HG03103 (cell line): Measurements from ENCODE around the gene MUC20.
"Not testable (repeated sequence)": the region's sequence is repeated elsewhere in the genome, so short reads cannot be mapped to it uniquely, and the experiment has no call there.

Experiments used
- ATAC-seq: cut with Tn5 transposase; IDR thresholded peaks from one replicate; pipeline ENCODE4 v1.9.1; 2021; ENCODE audit warnings: low read depth; ENCODE audit not compliant: unreplicated experiment

MUC20 gene

GRCh38 chr3:195709676-195710085 is 11.1 kb upstream of the MUC20 start:
- no peak for ATAC-seq

- not testable (repeated sequence) for ATAC-seq
Measured at GRCh38 chr3:195710126-195710905, 10.5 kb upstream of the MUC20 start.

- not testable (repeated sequence) for ATAC-seq
Measured at GRCh38 chr3:195711091-195711812, 9.5 kb upstream of the MUC20 start.

DNA sequence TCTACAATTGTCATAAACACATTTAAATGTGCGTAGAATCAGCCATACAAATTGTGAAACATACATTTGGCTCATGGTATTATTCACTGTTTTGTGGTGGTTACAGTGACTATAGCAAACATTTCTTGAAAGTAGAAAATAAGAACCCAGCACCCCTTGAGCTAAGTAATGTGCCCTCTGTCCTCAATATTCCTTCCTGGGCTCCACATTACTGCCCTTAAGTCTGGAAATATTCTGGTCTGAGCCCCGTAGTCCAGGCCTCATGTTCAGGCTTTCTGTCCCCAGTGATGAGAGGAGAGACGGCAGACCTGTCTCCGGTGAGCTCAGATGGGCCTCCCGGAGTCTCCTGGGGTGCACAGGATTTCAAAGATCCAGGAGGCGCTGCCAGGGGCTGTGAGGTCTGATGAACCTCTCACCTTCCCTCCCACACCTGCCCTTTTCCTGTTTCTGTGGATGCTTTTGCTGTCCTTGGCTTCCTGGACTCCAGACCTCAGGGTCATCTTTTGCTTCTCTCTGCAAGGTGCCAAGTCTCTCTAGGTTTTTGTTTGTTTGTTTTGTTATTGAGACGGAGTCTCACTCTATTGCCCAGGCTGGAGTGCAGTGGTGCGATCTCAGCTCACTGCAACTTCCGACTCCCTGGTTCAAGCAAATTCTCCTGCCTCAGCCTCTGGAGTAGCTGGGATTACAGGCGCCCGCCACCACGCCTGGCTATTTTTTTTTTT is 8.8 kb upstream of the MUC20 start:
- ATAC-seq, result no peak

DNA sequence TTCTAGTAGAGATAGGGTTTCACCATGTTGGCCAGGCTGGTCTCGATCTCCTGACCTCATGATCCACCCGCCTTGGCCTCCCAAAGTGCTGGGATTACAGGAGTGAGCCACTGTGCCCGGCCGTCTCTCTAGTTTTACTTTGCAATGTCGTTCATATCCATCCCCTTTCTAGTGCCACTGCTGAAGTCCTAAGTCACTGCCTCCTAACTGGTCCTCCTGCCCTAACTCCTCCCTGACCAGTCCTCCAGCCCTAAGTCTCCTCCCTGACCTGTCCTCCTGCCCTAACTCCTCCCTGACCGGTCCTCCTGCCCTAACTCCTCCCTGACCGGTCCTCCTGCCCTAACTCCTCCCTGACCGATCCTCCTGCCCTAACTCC is 8.3 kb upstream of the MUC20 start:
- not testable (repeated sequence) for ATAC-seq

DNA sequence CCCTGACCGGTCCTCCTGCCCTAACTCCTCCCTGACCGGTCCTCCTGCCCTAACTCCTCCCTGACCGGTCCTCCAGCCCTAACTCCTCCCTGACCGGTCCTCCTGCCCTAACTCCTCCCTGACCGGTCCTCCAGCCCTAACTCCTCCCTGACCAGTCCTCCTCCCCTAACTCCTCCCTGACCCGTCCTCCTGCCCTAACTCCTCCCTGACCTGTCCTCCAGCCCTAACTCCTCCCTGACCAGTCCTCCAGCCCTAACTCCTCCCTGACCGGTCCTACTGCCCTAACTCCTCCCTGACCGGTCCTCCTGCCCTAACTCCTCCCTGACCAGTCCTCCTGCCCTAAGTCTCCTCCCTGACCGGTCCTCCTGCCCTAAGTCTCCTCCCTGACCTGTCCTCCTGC is 7.6 kb upstream of the MUC20 start:
- ATAC-seq, result not testable (repeated sequence)

DNA sequence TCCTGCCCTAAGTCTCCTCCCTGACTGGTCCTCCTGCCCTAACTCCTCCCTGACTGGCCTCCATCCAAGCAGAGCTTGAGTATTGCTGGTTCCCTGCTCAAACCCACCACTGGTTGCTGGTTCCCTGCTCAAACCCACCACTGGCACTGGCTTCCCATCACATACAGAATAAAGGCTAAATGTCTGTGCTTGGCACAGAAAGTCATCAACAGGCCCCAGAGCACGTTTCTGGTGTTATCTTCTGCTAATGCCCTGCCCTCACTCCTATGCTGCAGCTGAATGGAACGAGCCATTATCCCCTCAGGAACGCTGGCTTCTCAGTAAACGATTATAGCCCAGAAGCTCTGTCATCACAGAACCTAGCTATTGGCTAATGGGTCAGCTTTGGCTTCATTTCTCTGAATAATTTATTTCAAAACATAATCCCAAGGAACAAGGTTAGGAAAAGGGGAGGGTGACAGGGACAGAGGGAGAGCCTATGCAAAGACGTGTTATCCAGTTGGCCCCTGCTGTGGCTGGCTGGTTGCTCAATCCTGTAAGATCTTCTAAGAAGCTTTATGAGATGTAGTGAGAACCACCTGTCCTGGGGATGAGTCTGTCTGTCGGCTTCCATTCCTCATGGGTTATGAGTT is 6.3 kb upstream of the MUC20 start:
- no peak for ATAC-seq

DNA sequence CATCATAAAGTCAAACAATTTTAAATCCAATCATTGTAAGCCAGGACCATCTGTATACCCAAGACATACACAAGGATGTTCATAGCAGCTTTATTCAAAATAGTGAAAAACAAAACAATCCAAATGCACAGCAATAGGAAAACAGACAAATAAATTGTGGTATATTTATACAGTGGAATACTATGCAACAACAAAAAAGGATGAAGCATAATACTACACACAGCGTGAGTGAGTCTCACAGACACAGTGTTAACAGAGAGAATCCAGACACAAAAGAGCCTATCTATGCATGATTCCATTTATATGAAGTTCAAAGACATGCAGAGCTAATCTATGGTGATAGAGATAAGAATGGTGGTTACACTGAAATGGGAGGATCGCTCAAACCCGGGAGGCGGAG is 5.6 kb upstream of the MUC20 start:
- ATAC-seq, result no peak

- ATAC-seq, result no peak
Measured at GRCh38 chr3:195715583-195716266, 5.1 kb upstream of the MUC20 start.

DNA sequence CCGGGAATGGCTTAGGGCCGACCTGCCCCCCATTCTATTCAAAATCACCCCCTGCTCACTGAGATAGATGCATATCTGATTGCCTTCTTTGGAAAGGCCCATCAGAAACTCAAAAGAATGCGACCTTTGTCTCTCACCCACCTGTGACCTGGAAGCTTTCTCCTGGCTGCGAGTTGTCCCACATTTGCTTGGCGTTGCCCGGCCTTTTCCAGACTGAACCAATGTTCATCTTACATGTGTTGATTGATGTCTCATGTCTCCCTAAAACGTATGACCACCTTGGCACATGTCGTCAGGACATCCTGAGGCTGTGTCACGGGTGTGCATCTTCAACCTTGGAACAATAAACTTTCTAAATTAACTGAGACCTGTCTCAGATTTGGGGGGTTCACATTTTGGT is 3.4 kb upstream of the MUC20 start:
- ATAC-seq, result no peak

DNA sequence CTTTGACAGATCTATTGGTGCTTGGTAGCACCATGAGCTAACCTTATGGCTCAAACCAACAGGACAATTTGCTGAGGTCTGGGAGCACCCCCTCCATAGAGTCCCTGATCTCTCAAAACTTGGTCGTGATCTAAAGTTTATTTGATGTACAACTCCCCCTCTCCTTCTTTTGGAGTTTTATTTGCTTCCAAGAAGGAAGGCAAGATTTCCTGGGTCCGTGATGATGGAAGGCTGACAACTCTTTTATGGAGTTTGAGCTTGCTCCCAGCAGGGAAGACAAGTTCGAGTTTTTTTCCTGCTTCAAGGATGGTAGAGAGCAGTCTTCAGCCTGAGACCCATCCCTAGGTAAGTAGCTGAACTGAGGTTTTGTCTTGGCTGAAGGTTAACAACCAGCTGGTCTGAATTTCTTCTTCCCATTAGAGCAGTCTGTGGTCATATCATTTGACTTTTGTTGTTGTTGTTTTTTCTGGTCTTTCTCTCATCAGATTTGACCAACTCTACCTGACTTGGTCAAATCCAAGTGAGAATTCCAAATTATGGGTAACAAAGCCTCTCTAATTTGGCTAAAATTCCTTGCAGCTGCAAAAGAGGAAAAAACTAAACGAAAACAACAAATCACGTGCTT is 2.8 kb upstream of the MUC20 start:
- no peak for ATAC-seq

- no peak for ATAC-seq
Measured at GRCh38 chr3:195718477-195718984, 2.2 kb upstream of the MUC20 start.

DNA sequence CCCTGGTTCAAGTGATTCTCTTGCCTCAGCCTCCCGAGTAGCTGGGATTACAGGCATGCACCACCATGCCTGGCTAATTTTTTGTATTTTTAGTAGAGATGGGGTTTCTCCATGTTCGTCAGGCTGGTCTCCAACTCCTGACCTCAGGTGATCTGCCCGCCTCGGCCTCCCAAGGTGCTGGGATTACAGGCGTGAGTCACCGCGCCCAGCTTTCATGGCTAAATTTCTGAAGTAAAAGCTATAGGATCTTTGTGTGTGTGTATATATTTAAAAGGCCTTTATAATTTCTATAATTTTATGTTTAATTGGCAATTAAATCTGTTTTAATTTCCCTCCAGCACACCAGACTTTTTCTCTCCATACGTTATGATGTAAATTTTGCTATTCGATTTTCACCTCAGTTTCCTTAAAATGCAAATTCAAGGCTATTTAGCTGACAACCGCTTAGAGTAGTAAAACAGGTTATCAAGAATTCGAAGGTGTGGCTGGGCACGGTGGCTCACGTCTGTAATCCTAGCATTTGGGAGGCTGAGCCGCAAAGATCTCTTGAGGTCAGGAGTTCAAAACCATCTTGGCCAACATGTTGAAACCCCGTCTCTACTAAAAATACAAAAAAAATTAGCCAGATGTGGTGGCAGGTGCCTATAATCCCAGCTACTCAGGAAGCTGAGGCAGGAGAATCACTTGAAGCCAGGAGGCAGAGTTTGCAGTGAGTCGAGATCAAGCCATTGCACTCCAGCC is 1.1 kb upstream of the MUC20 start:
- ATAC-seq, result not testable (repeated sequence)

DNA sequence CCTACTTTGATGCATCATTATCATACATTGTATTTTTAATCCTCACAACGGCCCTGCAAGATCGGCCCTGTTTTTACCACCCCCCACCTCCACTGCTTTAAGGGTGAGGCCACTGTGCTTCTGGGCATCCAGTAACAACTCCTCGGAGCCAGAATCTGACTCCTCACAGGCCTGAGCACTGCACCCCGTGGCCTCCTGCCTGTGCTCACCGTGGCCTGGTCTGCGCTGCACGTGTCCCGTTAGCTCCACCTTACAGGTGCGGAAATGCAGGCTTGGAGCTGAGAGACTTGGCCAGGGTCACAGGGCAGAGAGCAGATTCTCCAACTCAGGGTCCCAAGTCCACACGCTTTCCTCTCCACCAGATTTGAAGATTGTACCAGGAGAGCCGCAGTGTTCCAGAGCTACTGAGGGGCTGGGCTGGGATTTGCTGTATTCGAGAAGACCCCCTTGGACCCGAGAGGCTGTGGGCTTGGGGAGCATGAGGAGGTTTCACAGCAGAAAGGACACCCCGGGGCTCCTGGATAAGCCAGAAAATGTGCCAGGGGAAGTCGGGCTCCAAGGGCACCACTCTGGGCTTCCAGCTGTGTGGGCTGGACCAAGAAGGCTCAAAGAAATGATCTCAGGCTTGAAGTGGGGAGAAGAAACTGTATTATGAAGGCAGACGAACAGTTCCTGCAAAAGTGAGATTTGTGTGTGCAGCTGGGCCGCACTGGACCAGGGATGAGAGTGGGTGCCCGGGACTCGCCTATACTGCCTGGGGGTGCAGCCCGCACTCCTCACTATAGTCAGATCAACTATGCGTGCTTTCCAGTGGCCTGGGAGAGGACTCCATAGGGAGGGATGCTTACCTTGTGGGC is 1.6 kb downstream of the MUC20 start:
- ATAC-seq, result not testable (repeated sequence)

DNA sequence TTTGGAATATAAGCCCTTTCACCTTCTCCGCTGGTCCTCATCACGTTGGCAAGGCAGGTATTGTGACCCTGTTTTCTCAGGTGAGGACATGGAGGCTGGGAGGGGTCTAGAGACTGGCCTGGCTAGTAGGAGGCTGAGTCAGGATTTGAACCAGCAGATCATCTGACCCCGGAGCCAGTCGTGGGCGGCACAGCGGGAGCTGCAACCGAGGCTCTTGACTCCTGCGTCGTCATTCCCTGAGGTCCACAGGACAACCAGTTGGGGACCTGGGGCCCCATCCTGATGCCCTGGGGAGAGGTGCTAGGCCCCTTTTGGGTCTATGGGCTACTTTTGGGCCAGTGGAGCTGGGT is 2.2 kb downstream of the MUC20 start:
- ATAC-seq, result not testable (repeated sequence)

DNA sequence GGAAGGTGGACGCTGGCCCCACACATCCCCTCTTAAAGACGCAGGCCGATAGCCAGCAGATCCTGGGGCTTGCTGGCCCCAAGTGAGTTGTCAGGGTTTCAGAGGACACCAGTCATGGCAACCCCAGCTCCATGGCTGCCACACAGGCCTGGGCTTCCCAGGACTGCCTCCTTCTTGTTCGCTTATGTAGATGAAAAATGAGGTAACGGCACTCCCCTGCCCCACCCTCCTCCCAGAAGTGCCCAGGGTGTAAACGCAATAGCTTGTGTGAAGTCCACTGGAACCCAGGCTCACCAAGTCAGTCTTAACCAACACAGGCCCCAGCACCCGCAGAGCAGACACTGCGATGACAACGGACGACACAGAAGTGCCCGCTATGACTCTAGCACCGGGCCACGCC is 3.6 kb downstream of the MUC20 start:
- not testable (repeated sequence) for ATAC-seq

- not testable (repeated sequence) for ATAC-seq
Measured at GRCh38 chr3:195725916-195726740, 5.3 kb downstream of the MUC20 start.
